Panc1 (cell line): ENCODE data around the gene SMYD5. TPM values are rescaled to one million over a fixed set of nuclear protein-coding genes. Genes with fewer than 3 reads are reported as not detected.

Experiments
- ATAC-seq: fragments of 200-7000 bp; cut with Tn5 transposase; 2 replicates; pipeline ENCODE4 v1.9.1; 2020; ENCODE audit warnings: mild to moderate bottlenecking, moderate library complexity
- BruUV-seq: library from RNA; stranded (reverse); fragments of 400-500 nt; replicated peaks from 2 replicates; lab custom pipeline; 2021; lab: Mats Ljungman, UMichigan
- CTCF ChIA-PET: fragments of 300-600 bp; sonication (Branson Sonifier 250); formaldehyde crosslinking; loops from one replicate; lab custom pipeline; 2022; ENCODE audit warnings: antibody characterized with exemption; lab: Charles Lee
- POLR2A ChIA-PET: fragments of 300-600 bp; sonication (Branson Sonifier 250); formaldehyde crosslinking; loops from one replicate; lab custom pipeline; 2022; ENCODE audit warnings: antibody characterized with exemption; lab: Charles Lee
- DNase-seq: peaks from one replicate; pipeline ENCODE4 v3.0.0-alpha.2; 2010; ENCODE audit warnings: low read depth, low spot score
- H3K27ac ChIP-seq: 2 replicates; pipeline ENCODE4 v1.5.1; 2011; ENCODE audit warnings: mild to moderate bottlenecking, low read length, inconsistent platforms
- H3K27me3 ChIP-seq: fragments of 200-500 bp; sonication (Bioruptor generic); 2 replicates; pipeline ENCODE4 v1.6.0; 2014; ENCODE audit warnings: low read length, inconsistent platforms; ENCODE audit not compliant: control insufficient read depth, insufficient read depth
- H3K36me3 ChIP-seq: fragments of 200-500 bp; sonication (Bioruptor generic); 2 replicates; pipeline ENCODE4 v1.5.1; 2014; ENCODE audit warnings: inconsistent platforms, mild to moderate bottlenecking, low read length, moderate library complexity; ENCODE audit not compliant: control insufficient read depth, insufficient read depth
- H3K4me1 ChIP-seq: 2 replicates; pipeline ENCODE4 v1.5.1; 2011; ENCODE audit warnings: inconsistent platforms, mild to moderate bottlenecking, low read length, moderate library complexity; ENCODE audit not compliant: control insufficient read depth, insufficient read depth
- H3K4me3 ChIP-seq, 2 experiments: 2 replicates each; pipeline ENCODE4 v1.5.1; 2011 to 2012; ENCODE audit warnings: low read depth in 2 of 2, low read length in 2 of 2, mild to moderate bottlenecking in 2 of 2, inconsistent platforms in 1 of 2, moderate library complexity in 1 of 2
- H3K9me3 ChIP-seq: fragments of 200-500 bp; sonication (Bioruptor generic); 2 replicates; pipeline ENCODE4 v1.5.1; 2014; ENCODE audit warnings: low read depth, mild to moderate bottlenecking, inconsistent platforms, low read length, moderate library complexity; ENCODE audit not compliant: control insufficient read depth, insufficient read depth
- POLR2AphosphoS5 ChIP-seq: IDR thresholded peaks from 2 replicates; pipeline ENCODE4 v1.6.1; 2012; ENCODE audit warnings: mild to moderate bottlenecking, low read depth, low read length, moderate library complexity
- SIN3A ChIP-seq: IDR thresholded peaks from 2 replicates; pipeline ENCODE4 v1.6.1; 2012; ENCODE audit warnings: low read depth, mild to moderate bottlenecking, low read length, moderate library complexity, borderline replicate concordance; ENCODE audit not compliant: insufficient read depth
- TCF7L2 ChIP-seq: IDR thresholded peaks from 2 replicates; pipeline ENCODE4 v1.6.1; 2011; ENCODE audit warnings: mild to moderate bottlenecking, low read depth, low read length, inconsistent platforms
- in situ Hi-C: cut with HindIII; loops from 2 replicates; pipeline ENCODE4 v1.10.0; 2016; ENCODE audit warnings: low sequenced_read_pairs, low pct_unique_long_range_greater_than_20kb
- intact Hi-C: fragments of 100-400 bp; cut with micrococcal nuclease; formaldehyde crosslinking; loops from one replicate; pipeline ENCODE4 v1.10.0; 2022; ENCODE audit not compliant: unreplicated experiment
- total RNA-seq: library from RNA; stranded (reverse); gene quantifications from one replicate; pipeline ENCODE4 v1.2.1, GENCODE V29; 2021; ENCODE audit not compliant: unreplicated experiment
- TF ChIP-seq, protein P1 (sequence below), 2 experiments: IDR thresholded peaks; 2 replicates each; pipeline ENCODE4 v1.6.1; 2011 to 2012; ENCODE audit warnings: low read depth in 2 of 2, control low read depth in 1 of 2, low read length in 1 of 2, mild to moderate bottlenecking in 1 of 2, moderate library complexity in 1 of 2; ENCODE audit not compliant: insufficient read depth in 1 of 2
- TF ChIP-seq, protein P2 (sequence below): fragments of 450-650 bp; IDR thresholded peaks from 2 replicates; pipeline ENCODE4 v1.5.1; 2017; ENCODE audit warnings: mild to moderate bottlenecking

SMYD5 gene
- total RNA-seq, 1 experiment from 2014 or later: 37.6 TPM

- BruUV-seq: no TSS peak
- DNase-seq: no peak
- ATAC-seq: no peak
- Histone ChIP-seq H3K36me3 (no peaks in the 10 kb centered on the region; the same call in 1 of the 2 replicates), H3K9me3 (no peaks in the 10 kb centered on the region), H3K4me3 (no peak overlapping the region), H3K4me1 (no peaks in the 10 kb centered on the region), H3K27me3 (no peaks in the 10 kb centered on the region), H3K27ac (no peak overlapping the region)
- in situ Hi-C loops: no loop called here
- TF ChIP-seq POLR2AphosphoS5 (no peak), SIN3A (no peak), TCF7L2 (no peak)
- TF ChIP-seq, protein P1, sequence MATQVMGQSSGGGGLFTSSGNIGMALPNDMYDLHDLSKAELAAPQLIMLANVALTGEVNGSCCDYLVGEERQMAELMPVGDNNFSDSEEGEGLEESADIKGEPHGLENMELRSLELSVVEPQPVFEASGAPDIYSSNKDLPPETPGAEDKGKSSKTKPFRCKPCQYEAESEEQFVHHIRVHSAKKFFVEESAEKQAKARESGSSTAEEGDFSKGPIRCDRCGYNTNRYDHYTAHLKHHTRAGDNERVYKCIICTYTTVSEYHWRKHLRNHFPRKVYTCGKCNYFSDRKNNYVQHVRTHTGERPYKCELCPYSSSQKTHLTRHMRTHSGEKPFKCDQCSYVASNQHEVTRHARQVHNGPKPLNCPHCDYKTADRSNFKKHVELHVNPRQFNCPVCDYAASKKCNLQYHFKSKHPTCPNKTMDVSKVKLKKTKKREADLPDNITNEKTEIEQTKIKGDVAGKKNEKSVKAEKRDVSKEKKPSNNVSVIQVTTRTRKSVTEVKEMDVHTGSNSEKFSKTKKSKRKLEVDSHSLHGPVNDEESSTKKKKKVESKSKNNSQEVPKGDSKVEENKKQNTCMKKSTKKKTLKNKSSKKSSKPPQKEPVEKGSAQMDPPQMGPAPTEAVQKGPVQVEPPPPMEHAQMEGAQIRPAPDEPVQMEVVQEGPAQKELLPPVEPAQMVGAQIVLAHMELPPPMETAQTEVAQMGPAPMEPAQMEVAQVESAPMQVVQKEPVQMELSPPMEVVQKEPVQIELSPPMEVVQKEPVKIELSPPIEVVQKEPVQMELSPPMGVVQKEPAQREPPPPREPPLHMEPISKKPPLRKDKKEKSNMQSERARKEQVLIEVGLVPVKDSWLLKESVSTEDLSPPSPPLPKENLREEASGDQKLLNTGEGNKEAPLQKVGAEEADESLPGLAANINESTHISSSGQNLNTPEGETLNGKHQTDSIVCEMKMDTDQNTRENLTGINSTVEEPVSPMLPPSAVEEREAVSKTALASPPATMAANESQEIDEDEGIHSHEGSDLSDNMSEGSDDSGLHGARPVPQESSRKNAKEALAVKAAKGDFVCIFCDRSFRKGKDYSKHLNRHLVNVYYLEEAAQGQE (IDR thresholded peaks at IDR 0.05; ENCODE audit: insufficient read depth in 1 of 2, low read depth in 2 of 2, low read length in 1 of 2): no peak
- TF ChIP-seq, protein P2, sequence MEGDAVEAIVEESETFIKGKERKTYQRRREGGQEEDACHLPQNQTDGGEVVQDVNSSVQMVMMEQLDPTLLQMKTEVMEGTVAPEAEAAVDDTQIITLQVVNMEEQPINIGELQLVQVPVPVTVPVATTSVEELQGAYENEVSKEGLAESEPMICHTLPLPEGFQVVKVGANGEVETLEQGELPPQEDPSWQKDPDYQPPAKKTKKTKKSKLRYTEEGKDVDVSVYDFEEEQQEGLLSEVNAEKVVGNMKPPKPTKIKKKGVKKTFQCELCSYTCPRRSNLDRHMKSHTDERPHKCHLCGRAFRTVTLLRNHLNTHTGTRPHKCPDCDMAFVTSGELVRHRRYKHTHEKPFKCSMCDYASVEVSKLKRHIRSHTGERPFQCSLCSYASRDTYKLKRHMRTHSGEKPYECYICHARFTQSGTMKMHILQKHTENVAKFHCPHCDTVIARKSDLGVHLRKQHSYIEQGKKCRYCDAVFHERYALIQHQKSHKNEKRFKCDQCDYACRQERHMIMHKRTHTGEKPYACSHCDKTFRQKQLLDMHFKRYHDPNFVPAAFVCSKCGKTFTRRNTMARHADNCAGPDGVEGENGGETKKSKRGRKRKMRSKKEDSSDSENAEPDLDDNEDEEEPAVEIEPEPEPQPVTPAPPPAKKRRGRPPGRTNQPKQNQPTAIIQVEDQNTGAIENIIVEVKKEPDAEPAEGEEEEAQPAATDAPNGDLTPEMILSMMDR: no peak
- intact Hi-C loops: no loop called here
- ChIA-PET POLR2A (no interaction called here), CTCF (no interaction called here)
These were observed 50.2 kb downstream of the SMYD5 start for GRCh38 chr2:73264332-73264606.

DNA sequence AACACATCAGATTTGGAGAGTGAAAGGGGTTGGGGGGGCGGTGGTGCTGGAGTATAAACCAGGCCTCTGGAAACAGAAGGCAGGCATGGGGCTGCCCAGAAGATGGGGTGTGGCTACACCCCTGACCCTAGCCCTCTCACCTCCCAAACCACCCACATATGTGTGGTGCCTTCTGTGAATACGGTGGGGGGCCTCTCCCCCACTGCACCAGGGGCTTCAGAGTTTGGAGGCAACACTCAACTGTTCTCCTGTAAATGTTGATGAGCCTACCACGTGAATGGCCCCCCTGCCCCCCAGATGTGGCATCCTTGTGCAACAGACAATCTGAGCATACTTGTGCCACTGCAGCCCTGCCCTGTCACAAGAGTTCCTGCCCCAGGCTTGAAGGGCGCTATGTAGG is 50.7 kb downstream of the SMYD5 start:
- ATAC-seq: no peak
- CTCF ChIA-PET: no interaction called here

More for the DNA sequence above, 50.7 kb downstream of the SMYD5 start:
- no peak for DNase-seq
- Histone ChIP-seq H3K27me3 (no peaks in the 10 kb centered on the region), H3K4me1 (peaks cover 2% of the 10 kb centered on the region; the same call in 1 of the 2 replicates), H3K4me3 (no peak overlapping the region), H3K27ac (no peak overlapping the region), H3K9me3 (no peaks in the 10 kb centered on the region), H3K36me3 (no peaks in the 10 kb centered on the region; the same call in 1 of the 2 replicates)
- TF ChIP-seq, protein P1 (IDR thresholded peaks at IDR 0.05; ENCODE audit: insufficient read depth in 1 of 2, low read depth in 2 of 2, low read length in 1 of 2): no peak
- TF ChIP-seq, protein P2: no peak
- no peak for TF ChIP-seq POLR2AphosphoS5
- no peak for TF ChIP-seq TCF7L2
- no peak for TF ChIP-seq SIN3A
- intact Hi-C loops: no loop called here
- no TSS peak for BruUV-seq
- in situ Hi-C loops: no loop called here
- POLR2A ChIA-PET: no interaction called here
